GM19372 (cell line): ENCODE results near the gene SNTG2.

ENCODE experiments used
- ATAC-seq: cut with Tn5 transposase; IDR thresholded peaks from one replicate; pipeline ENCODE4 v1.9.1; 2021; ENCODE audit warnings: mild to moderate bottlenecking, low read depth, moderate library complexity; ENCODE audit not compliant: unreplicated experiment

The SNTG2 gene

DNA sequence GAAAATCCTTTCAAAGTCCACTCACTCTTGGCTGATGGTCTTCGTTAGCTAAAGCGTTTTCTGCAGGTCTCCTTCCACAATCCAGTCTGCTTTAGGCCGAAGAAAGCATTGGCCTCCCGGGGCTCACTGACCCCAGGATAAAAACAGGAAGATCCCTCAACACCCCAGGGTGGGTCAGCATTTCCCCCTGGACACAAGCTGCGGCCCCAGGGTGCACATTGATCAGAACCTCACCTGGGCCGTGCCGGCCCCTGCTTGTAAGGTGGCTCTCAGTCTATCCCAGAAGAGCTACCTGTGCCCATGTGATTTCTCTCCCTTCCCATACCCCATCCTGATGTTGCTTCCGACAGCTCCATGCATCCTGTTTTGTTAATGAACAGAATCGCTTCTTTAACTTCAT lies 349.6 kb downstream of the SNTG2 start:
- no peak for ATAC-seq

DNA sequence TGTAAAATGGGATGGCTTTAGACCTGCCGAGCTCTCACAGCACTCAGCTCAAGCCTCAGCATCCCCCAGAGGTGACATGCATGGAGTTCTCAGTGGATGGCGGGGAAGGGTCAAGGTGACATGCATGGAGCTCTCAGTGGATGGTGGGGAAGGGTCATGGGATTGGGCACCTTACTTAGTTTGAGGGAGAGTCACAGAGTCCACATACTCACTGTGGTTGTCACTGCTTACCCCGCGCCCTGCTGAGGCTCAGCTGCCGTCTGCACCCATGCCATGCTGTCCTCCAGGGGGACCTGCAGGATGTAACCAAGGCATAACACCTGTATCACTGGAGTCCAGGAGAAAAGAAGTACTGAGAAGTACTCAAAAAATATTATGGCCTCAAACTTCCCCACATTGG lies 350.4 kb downstream of the SNTG2 start:
- ATAC-seq: no peak

DNA sequence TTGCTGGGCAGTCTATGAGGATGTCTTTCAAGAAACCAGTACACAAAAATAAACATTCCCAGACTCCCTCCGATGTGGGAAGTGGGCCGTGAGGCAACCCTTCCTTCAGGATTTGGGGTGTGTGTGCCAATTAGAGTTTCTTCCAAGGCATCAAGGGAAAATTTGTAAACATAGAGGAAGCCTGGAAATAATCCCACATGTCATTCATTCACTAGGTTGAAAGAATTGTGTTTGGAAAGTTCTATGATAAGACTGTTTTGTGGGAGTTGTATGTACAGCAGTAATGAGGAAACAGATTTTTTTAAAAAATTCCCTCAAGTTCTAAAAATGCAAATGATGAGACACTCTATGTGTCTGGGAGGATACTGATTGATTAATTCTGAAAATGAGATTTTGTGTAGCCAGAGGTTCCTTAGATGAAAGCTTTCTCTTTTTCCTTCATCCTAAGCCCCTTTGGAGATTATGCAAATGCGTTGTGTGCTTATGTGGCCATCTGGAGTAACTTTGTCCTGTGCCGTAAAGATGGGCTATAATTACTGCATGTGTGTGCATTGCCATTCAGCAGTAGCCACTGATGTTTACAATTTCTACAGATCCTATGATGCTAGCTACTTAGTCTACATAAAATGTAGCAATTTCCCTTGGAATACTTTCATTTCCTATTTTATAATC lies 354.8 kb downstream of the SNTG2 start:
- no peak for ATAC-seq

GRCh38 chr2:1306014-1306686 lies 355.5 kb downstream of the SNTG2 start:
- no peak for ATAC-seq

DNA sequence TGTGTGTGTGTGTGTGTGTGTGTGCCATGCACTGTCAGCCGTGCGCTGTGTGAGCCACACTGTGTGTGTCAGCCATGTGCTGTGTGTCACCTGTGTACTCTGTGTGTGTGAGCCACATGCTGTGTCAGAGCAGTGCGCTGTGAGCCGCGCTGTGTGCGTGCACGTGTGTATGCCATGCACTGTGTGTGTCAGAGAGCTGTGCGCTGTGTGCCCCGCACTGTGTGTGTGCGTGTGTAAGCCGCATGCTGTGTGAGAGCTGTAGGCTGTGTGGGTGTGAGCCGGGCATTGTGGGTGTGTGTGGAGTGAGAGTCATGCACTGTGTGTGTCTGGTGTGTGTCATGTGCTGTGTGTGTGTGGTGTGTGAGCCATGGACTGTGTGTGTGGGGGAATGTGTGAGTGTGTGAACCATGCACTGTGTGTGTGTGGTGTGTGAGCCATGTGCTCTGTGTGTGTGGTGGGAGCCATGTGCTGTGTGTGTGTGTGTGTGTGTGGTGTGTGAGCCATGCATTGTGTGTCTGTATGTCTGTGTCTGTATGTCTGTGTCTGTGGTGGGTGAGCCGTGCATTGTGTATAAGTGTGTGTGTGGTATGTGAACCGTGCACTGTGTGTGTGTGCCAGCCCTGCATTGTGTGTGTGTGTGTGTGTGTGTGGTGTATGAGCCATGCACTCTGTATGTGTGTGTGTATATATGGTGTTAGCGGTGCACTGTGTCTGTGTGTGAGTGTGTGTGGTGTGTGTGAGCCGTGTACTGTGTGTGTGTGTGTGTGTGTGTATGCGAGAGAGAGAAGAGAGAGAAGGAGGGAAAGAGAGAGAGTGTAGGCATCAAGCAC lies 356.3 kb downstream of the SNTG2 start:
- ATAC-seq: no peak

DNA sequence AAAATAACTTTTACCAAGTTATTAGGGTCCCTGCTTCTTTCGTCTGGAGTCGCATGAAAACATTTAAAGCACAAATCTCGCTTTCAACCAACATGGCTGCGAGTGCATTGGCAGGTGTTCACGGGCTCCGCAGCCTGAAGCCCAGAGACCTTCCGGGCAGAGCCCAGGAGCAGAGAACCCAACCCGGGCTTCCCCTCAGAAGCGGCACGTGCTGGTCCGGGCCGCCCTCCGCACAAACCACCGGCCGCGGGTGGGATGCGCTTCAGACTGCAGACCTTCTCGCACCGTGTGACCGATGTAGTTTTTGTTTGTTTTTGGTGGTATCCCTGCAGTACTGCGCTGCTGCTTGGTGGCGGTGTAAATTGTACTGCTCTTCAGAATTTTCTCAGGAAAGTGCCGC lies 357.0 kb downstream of the SNTG2 start:
- no peak for ATAC-seq

- no peak for ATAC-seq
Observed at GRCh38 chr2:1308678-1309077, 358.0 kb downstream of the SNTG2 start.

GRCh38 chr2:1309507-1309906 lies 358.9 kb downstream of the SNTG2 start:
- no peak for ATAC-seq

- ATAC-seq: no peak
Observed at GRCh38 chr2:1310202-1310601, 359.6 kb downstream of the SNTG2 start.

GRCh38 chr2:1310866-1311265 lies 360.2 kb downstream of the SNTG2 start:
- ATAC-seq: no peak

DNA sequence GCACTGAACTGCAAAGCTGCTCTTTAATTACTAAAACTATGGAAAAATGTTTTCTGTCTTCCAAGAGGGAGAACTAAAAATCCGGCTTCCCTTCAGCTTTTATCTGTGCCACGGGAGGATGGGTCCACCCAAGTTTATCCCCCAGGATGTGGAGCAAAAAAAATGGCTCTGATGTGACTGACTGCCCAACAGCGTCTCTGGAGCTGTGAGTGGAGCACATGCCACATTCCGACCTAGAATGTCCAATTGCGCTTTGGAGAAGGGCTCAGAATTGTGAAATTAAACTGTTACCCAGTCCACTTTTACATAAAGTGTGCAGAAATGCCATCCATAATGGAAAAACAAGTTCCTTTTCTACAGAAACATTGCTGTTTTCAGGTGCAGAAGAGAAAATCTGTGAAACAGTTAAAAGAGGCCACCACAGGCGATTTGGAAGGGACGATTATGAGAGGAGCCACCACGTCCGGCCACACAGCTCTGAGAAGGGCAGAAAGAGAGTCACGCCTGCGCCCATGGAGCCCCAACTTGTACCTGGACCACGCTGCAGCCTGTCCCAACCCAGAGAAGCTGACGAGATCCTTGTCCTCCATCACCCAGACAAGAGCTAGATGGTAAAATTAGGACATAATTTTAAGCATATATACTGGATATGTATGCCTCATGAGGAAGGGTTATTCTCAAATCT lies 362.7 kb downstream of the SNTG2 start:
- no peak for ATAC-seq

DNA sequence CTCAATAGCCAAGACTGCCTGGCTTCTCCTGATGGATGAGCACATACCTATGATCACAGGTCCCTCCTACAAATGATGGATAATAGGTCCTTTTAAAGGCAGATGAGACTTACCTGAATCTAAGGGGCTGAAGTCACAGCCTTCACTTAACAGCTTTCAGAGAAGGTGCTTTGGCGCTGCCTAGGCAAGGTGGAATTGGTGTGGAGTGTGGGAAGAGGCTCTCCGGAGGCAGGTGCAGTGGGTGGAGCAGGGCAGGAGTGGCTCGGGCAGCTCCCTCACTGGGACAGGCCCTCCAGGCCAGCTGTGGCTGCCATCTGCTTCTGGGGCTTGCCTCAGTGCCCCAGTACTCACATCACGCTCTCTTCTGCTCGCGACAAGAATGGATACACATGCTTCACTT lies 363.6 kb downstream of the SNTG2 start:
- no peak for ATAC-seq

GRCh38 chr2:1318366-1319009 lies 367.8 kb downstream of the SNTG2 start:
- ATAC-seq: no peak

DNA sequence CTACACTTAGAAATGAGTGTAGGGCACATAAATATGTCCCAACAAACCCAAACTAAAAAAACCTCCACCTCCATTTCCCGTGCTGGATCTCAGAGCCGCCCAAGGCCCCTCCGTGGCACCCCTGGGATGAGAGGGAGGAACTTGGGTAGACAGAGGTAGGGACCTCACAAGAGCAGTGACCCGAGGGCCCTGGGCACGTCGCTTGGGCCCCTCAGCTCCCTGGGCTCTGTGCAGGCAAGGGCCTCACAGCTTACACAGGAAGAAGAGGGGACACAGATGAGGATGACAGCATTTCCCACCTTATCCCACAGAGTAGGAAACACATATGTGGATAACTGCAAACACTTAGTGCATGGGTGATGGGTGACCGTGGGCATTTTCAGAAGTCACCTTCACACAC lies 368.7 kb downstream of the SNTG2 start:
- ATAC-seq: no peak

DNA sequence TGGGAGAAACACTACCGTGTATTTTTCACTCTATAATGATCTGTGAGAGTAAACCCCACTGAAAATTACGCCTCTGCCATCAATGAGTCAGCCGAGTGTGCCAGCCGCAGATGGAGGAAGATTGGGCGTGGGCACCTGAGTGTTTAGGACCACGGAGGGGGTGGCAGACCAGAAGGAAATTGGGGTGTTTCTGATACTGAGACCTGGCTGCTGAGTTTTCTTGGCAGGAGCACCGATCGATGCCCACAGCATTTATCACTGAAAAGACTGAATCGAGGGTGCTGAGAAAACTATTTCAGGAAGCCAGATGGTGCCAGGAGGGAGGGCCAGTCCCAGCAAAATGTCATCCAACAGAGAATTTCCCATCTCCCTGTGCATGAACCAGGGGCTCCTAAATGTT lies 370.7 kb downstream of the SNTG2 start:
- no peak for ATAC-seq

GRCh38 chr2:1324884-1325283 lies 374.2 kb downstream of the SNTG2 start:
- ATAC-seq: no peak

GRCh38 chr2:1328684-1329083 lies 378.0 kb downstream of the SNTG2 start:
- no peak for ATAC-seq

GRCh38 chr2:1339388-1340140 lies 388.9 kb downstream of the SNTG2 start:
- ATAC-seq: no peak

GRCh38 chr2:1340141-1340512 lies 389.5 kb downstream of the SNTG2 start:
- ATAC-seq: no peak
